Stimulated activated CD8-positive, alpha-beta memory T cell treated with anti-CD3 and anti-CD28 coated beads, Interleukin-4, amount 100 ng/mL, for 24 hours (primary cell): ENCODE data around the gene CAMTA2.

ENCODE experiments used
- DNase-seq: peaks from one replicate; pipeline ENCODE4 v3.0.0-alpha.2; 2020; ENCODE audit warnings: low read depth

The CAMTA2 gene

DNA sequence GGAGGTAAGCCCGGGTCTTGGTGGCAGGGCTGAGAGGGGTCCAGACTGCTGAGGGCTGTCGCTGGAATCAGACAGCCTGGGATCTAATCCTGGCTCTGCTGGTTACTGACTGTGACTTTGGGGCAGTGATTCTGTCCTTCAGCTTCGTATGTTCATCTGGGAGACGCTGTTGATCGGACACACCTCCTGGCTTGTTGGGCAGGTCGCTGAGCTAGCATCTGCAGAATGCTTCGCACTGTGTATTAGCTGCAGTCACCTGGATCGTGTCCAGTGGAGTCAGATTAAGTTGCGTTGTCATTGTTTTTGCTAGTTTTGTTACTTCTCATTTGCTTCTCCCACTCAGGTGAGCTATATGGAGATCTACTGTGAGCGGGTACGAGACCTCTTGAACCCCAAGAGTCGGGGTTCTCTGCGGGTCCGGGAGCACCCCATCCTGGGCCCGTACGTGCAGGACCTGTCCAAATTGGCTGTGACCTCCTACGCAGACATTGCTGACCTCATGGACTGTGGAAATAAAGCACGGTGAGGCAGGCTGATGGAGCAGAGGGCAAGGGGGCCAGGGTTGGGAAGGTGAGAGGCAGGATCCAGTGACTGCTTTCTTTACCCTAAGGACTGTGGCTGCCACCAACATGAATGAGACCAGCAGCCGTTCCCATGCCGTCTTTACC lies 14.8 kb upstream of the CAMTA2 start:
- no peak for DNase-seq

DNA sequence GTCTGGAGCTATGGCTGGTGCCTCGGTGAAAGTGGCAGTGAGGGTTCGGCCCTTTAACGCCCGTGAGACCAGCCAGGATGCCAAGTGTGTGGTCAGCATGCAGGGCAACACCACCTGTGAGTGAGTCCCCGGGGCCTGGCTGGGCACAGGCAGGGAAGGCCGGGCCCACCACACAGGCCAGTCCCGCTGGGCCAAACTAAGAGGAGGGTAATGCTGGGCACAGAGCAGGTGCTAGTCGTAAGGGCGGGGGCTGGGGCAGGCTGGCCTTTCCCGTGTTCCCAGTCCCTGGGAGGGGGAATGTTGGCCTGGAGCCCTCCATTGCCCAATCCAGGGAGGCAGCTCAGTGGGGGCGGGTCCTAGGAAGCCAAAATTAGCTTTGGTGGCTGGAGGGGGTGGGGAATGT lies 12.8 kb upstream of the CAMTA2 start:
- DNase-seq: no peak

DNA sequence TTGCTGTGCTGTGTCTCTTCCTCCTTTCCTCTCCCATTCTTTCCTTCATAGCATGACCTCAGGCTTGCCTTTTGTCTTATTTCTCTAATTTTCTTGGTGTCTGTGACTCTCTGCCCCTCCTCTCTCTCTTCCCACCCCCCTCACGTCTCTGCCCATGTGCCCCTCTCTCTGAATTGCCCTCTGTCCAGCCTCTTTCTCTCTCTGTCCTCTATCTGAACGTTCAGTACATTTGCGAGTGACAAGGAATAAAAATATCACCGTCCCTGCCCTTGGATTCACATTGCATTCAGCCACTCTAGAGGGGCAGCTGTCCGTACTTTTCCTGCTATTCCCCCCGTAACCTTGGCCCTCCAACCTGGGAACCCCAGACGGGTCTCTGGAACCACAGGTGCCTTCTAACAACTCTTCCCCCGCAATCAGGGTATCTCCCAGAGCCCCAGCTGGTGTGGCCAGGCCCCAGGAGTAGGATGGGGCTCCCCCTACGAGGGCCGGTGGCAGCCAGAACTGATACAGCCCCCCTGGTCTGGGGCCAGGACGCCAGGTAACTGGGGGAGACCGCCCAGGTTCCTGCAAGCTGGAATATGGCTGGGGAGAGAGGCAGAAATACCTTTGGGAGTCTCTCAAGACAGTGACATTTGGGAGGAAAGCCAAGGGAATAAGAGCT lies 12.1 kb upstream of the CAMTA2 start:
- DNase-seq: no peak

DNA sequence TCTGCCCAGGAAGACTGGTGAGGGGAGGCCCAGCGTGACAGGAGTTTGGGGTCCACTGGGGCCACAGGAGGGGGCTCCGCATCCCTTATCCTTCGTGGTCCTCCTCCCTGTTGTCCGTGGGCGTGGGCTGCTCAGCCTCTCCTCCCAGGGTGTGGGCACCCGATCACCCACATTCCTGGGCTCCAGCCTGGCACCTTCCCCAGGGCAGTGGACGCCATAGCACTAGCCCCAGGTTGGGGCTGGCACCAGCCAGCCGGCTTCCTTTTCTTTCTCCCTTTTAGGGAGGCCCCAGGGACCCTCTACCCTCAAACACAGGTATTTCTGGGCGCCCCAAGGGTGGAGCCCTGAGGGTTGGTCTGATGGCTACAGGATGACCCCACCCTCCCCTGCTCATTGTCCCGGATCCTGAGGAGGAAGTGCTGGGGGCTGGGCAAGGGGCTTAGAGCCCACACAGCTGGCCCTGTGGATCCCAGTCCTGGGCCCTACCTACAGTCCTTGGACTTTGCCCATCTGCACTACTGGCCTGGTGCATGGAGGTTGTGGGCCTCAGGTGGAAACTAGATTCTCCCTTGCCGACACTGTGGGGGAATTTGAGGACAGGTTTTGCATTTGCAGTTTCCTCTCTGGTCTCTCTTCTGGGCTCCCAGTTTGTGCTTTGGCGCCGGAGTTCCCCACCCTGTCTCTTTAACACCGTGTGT lies 11.4 kb upstream of the CAMTA2 start:
- DNase-seq: no peak

DNA sequence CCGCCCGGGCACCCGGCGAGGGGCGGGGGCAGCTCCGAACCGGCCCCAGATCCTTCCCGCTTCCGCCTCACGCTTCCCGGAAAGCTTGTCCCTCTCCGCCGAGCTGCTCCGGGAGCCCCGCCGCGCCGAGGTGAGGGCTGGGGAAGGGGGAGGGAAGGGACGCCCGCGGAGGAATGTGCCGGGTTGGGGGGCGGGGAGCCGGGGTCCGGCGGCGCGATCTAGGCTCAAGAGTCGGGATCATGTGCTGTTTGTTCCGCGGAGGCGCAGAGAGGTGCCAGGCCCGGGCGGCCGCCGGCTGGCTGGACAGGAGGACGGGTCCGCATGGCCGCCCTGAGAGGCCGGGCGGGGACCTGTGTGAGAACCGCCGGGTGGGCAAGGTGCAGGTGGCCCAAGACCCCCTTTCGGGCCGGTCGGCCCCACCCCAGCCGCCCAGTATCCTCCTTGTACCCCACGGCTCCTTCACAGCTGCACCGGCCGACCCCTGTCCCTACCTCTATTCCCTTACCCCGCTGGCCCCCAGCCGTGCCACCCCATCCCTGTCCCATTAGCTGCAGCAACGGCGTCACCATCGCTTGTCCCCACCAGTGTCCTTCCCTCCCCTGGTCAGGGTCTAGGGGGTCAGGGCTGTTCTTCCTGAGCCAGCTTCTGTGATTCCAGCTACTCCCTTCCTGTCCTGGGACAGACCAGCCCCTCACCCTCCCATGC lies 10.7 kb upstream of the CAMTA2 start:
- DNase-seq: no peak

DNA sequence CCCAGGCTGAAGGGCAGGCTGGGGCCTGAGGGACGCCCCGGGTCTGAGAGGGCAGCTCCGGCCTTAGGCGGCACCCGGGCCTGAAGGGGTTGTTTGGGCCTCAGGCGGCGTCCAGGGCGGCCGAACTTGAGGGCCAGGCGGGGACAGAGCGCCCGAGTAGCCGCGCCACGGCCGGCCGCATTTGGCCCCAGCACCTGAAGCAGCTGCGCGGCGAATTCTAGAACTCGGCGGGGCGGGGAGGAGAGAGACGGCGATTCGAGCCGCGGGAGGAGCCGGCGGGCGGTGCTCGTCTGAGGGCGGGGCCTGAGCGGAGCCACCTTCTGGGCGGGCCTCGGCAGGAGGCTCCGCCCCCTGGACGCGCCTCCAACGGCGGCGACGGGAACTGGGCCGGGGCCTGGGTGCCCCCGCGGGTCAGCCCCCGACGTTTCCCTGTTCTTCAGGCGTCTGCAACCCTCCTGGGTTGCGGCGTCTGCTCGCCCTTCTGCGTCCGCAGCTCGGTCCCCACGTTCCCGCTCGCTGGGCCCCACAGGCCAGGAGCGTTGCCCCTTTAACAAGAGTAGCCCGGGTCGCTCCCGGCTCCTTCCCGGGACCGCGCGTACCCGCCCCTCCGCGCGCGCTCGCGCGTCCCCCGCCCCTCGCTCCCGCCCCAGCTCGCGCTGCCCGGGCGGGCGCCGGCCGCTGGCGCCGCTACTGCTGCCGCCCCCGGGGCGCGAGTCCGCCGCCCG lies 10.0 kb upstream of the CAMTA2 start, which contains the start of the genes INCA1 and KIF1C:
INCA1 (minus strand) TSS at position 221 of the 725 bp plus-strand sequence. CDS start 3,085 bp downstream, outside the sequence.
KIF1C (plus strand) TSS at position 649 of the 725 bp plus-strand sequence. CDS start 2,297 bp downstream, outside the sequence.
- DNase-seq: peak; percentile 81

DNA sequence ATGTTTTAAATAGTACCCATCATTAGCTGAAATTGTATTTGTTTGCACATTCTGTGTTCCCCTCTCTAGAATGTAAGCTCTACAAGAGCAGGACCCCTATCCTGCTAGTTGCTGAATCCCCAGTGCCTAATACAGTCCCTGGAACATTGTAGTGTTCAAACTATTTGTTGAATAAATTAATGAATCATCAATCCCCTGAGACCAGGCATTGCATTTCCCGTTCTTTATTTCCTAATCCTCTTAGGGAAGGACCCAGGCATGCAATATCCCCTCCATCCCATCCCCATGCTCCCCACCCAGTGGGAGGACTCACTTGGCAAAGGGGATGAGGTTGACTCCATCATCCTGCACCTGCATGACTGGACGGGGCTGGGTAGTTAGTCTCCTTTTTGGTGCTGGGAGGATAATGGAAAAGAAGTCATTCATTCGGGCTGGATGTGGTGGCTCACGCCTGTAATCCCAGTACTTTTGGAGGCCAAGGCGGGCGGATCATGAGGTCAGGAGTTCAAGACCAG lies 6.7 kb upstream of the CAMTA2 start:
- no peak for DNase-seq

DNA sequence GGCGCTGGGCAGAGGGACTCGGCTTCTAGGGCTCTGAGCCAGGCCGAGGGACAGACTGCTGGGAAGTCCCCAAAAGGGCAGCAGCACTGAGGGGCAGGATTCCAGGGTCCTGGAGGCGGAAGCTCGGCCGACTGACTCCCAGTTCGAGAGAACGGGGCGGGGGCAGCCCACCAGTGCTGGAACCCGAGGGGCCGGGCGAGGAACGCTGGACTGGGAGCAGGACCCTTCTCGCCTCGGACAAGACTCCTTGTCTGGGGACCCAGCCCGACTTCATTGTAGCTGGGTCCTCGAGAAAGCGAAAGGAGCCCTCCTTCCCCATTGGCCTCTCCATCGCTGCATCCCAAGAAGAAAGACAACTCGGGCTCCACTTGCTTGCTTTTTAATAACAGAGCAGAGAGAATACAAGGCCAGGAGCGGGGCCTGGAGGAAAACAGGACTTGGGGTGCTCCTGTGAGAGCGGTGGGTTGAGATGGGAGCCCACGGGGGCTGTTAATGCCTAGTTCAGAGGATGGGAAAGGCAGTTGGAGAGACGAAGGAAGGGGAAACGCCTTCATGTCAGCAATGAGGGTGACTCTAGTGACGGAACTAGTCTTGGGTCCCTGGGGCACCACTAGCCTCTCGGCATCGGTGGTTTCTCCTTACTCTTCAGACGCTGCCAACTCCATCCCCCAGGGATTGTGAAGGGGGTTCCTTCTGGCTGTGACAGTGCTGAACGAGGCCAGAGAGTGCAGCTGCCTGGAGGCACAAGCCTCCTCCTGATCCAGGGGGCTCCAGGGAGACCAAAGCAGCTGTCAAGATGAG lies 492 bp upstream of the CAMTA2 start:
- no peak for DNase-seq

DNA sequence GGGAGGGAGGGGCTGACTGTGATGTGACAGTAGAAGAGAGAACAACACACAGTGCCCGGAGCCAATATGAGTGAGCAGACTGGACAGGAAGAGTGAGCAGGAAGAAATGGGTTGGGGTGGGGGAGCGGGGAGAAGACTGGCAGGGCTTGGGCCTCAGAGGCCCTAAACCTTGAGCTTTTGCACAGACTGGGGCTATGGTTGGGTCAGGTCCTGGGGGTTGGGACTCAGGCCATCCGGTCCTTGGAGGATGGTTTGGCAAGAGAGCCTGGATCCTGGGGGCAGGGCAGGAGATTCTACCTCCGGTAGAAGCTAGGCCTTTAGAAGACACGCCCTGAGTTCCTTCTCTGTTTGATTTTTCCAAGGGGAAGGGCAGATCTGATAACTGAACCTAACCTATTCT lies 1.1 kb downstream of the CAMTA2 start:
- no peak for DNase-seq

DNA sequence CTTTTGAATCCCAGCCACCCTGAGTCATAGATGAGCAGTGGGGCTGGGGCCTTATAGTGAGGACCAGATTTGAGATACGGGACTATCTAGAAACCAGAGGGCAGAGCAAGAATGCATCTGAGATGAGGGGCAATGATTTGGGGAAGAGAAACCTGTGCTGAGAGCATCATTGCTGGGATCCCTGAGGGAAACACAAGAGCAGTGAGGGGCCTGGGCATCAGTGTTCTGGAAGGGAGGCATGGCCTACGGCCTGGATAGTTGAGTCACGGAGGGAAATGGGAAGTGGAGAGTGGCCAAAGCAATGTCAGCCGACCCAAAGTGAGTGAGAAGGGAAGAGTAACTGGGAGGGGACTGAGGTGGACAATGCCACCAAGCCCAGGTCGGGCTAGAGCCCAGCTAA lies 5.2 kb downstream of the CAMTA2 start:
- no peak for DNase-seq

DNA sequence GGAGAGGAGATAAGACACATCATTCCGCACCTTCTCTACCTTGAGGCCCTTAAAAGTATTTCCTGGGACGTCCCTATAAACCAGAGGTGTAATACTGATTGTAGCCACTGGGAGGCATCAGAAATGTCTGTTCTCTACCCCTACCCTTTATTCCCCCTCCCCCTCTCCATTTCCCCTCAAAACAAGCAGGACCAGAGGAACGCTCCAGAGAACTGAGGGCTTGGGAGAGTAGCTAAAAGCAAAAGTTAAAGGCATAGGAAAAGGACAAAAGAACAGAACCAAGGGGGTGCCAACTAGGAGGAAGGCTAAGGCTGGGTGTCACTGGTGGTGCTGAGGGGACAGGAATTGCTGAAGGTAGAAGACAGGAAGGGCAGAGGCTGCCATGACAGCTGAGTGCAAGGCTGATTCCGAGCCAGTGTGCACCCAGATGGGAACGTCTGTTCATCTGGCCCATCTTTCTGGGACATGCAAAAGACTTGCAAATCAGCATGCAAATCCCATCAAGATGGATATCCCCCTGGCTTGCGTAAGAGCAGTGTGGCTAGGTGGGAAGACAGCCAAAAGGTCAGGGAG lies 6.7 kb downstream of the CAMTA2 start:
- DNase-seq: no peak

DNA sequence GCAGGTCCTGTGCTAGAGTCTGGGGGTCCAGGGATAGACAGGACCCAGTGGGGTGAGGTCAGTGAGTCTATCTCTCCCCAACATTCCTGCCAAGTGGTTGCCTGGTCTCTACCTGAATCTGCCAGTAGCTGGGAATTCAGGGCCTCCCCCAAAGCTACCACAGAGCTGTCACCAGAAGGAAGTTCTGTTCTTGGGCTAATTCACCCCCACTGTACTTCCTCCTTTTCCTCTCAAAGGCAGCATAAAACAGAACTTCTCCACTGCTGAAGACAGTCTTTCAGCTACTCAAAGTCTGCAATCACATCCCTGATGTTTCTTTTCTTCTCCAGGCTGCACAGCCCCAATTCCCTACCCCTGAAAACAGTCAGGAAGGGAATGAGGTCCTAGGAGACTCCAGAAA lies 8.7 kb downstream of the CAMTA2 start:
- DNase-seq: no peak

DNA sequence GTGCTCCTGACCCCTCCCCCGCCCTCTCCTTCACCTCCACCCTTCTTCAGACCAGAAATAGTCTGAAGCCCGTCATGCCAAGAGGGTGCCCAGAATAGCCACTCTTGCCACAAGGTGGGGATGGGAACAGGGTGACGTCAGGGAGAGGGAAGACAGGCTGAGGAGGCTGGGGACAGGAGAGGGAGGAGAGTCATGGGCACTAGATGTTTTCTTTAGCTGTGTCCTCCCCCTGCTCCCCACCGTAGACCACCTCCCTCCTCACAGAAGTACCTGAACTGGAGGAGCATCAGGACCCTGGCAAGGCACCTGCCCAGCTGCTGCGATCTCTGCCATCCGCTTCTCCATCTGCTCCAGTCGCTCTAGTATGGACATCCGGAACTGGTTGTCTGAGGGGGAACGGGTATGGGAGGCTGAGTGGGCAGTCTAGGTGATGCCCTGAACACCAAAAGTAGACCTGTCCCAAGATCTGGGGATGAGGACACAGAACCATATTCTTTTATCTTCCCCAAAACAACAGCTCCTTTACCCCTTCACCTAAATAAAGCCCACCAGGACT lies 13.3 kb downstream of the CAMTA2 start:
- DNase-seq: no peak

DNA sequence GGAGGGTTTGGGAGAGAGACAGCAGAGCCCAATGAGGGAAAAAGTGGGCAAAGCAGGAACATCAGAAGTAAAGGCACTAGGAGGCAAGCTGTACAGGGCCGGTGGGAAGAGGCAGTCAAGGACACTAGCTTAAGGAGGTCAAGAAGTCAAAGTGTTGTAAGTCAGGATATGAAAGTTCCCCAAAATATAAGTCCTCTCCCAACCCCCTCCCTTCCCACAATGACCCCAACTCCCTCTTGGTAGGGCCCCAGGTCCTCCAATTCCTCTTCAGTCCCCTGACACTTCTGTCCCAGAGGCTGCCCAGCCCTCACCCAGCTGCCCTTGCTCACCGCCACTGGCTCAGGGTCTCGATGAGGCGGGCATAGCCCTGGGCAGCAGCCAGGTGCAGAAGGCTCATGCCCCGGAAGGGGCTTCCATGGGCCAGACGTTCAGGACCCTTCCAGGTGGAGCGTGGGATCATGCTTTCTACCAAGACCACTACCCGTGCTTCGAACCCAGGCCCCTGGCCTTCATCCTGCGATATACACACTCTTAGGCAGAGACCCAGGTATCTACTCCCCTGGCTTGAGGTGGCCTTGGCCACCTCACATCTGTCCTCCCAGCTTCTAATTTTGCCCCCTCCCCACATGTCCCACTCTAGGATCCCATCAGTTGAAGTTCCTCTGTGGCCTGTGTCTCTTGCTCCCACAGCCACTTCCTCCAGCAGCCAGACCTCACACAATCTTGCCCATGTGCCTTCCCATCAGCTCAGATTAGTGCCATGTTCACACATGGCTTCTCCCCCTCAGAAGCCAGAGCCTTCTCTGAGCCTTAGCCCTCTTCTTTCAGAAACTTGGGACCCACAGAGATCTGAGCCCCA lies 14.0 kb downstream of the CAMTA2 start:
- DNase-seq: no peak

DNA sequence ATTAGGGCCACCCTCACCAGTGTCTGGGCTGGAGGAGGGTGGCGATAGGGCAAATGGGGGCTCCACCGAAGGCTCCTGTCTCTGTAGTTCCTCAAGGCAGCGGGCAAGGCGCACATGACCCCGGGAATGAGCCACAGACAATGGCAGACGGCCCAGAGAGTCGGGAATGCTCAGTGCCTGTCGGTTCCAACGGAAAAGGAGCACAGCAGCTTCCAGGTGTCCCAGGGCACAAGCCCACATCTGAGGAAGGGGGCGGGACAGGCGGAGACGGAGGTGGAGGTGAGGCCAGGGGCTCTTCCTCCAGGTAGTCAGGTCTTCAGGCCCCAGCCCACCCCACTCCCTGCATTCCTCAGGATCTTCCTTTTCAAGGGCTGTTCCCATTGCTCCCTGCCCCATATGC lies 14.7 kb downstream of the CAMTA2 start:
- no peak for DNase-seq

DNA sequence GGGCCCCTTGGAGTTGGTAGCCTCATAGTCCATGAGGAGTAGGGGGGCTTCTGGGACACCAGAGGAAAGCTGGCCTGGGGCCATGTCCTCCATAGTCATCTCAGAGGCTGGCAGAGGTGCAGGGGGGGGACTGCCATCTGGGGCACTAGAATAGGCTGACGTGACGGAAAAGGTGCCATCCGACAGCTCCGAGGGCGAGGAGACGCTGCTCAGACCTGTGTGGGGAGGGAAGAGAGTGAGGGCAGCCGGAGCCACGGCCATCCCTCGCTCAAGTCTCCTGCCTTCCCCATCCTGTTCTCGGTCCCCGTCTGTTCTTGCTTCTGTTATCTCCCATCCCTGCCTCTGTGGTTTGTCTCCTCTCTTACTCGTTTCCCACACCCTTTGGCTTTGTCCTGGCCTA lies 15.2 kb downstream of the CAMTA2 start:
- DNase-seq: no peak

DNA sequence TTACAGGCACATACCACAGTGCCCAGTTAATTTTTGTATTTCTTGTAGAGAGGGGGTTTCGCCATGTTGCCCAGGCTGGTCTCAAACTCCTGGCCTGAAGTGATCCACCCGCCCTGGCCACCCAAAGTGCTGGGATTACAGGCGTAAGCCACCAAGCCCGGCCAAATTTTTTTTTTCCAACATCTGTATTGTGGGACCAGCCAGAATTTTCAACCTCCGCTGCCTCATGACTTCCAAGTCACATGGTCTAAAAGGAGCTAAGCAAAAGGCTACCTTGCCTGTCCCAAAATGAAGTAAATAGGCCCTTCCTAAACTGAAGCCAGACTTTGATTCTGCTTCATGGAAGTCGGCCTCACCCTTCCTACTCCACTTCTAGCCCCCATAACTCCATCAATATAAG lies 15.6 kb downstream of the CAMTA2 start:
- no peak for DNase-seq

DNA sequence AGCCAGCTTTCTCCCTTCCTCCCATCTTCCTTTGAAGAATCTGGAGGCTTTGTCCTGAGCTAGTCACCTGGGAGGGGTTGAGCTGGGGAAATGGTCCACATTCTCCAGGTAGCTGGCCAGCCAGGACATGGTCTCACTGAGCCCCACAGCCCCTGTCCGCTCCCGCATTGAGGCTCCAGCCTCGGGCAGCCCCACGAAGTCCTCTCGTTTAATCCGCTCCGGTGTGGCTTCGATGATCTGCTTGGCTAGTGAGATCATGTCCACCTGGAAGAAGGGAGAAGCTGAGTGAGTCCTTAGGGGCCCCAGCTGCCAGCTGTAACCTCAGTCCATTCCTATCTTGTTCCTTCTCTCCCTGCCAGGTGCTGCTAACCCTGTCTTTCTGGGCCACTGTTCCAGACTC lies 17.2 kb downstream of the CAMTA2 start:
- no peak for DNase-seq

DNA sequence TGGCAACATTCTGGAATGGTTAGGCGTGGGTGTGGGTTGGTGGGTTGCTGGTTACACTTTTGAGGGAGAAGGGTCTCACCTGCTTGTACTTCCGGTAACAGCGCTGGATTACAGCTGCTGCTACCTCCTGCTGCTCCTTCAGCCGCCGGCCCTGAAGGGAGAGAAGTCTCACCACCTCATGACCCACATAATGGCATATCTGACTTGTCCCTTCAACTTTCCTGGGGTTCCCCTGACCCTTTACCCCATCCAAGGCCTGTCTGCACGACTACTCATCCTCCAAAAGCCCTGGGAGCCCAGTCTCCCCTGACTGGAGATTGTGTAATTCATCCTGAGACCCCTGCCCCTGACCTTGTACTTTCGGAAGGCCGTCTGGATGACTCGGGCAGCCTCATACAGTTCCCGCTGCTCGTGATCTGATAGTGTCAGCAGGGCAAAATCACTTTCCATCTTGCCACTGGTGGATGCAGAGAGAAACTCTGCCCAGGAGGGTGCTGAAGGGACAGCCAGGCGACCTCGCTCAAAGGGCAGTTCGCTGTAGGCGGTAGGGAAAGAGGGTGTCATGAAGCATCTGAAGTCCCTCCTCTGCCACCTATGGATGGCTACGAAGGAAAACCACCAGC lies 17.8 kb downstream of the CAMTA2 start:
- DNase-seq: no peak
